GM12878 (cell line): ENCODE measurements around the gene THSD4. TPM values are rescaled to one million over a fixed set of nuclear protein-coding genes. Genes with fewer than 3 reads are reported as not detected.

Source experiments
- ATAC-seq: fragments of 200-7000 bp; cut with Tn5 transposase; 3 replicates; pipeline ENCODE4 v1.9.1; 2020; ENCODE audit warnings: mild to moderate bottlenecking, moderate library complexity
- BruUV-seq: library from RNA; stranded (reverse); fragments of 400-500 nt; replicated peaks from 2 replicates; lab custom pipeline; 2021; lab: Mats Ljungman, UMichigan
- CTCF ChIA-PET: fragments of 300-600 bp; sonication (Branson Sonifier 250); formaldehyde crosslinking; extraction: SDS; loops from one replicate; lab custom pipeline; 2021; ENCODE audit warnings: inconsistent platforms; lab: Yijun Ruan, JAX
- POLR2A ChIA-PET: fragments of 350-600 bp; formaldehyde crosslinking; extraction: SDS; loops from one replicate; lab custom pipeline; 2021; ENCODE audit warnings: inconsistent platforms; lab: Charles Lee
- RAD21 ChIA-PET: fragments of 300-600 bp; sonication (Branson Sonifier 250); formaldehyde crosslinking; loops from one replicate; lab custom pipeline; 2023; ENCODE audit warnings: antibody characterized with exemption; ENCODE audit not compliant: unreplicated experiment; lab: Charles Lee
- SMC1A ChIA-PET: fragments of 300-600 bp; sonication (Branson Sonifier 250); formaldehyde crosslinking; loops from one replicate; lab custom pipeline; 2023; ENCODE audit not compliant: unreplicated experiment, uncharacterized antibody; lab: Charles Lee
- DNase-seq: peaks from one replicate; pipeline ENCODE4 v3.0.0-alpha.2; 2011; ENCODE audit warnings: low read depth, low spot score
- FAIRE-seq: peaks from 3 replicates; lab custom pipeline; 2011; peaks lifted over from hg19 to GRCh38; lab: Jason Lieb, UNC
- H2AFZ ChIP-seq: 2 replicates; pipeline ENCODE4 v1.6.0; 2011; ENCODE audit warnings: low read depth, low read length, control low read depth; ENCODE audit not compliant: control insufficient read depth
- H3K27ac ChIP-seq: 2 replicates; pipeline ENCODE4 v1.5.1; 2011; ENCODE audit warnings: control low read depth; ENCODE audit not compliant: control insufficient read depth, insufficient read depth
- H3K27me3 ChIP-seq, 2 experiments: replicated peaks in 1 of 2; 2 replicates each; pipeline versions ENCODE4 v1.6.0 to v1.6.1; 2011; ENCODE audit warnings: low read length in 1 of 2; ENCODE audit not compliant: control insufficient read depth in 2 of 2, insufficient read depth in 2 of 2
- H3K36me3 ChIP-seq, 2 experiments: 2 replicates each; pipeline ENCODE4 v1.5.1; 2011; ENCODE audit warnings: low read length in 1 of 2; ENCODE audit not compliant: control insufficient read depth in 2 of 2, insufficient read depth in 2 of 2
- H3K4me1 ChIP-seq: 2 replicates; pipeline ENCODE4 v1.6.1; 2011; ENCODE audit warnings: mild to moderate bottlenecking, low read length, moderate library complexity, mixed read lengths; ENCODE audit not compliant: control insufficient read depth, insufficient read depth
- H3K4me2 ChIP-seq: 2 replicates; pipeline ENCODE4 v1.6.0; 2011; ENCODE audit warnings: control low read depth; ENCODE audit not compliant: control insufficient read depth, insufficient read depth
- H3K4me3 ChIP-seq: fragments of 200-600 bp; sonication (generic); 2 replicates; pipeline ENCODE4 v1.5.1; 2016
- H3K79me2 ChIP-seq: 2 replicates; pipeline ENCODE4 v1.6.0; 2011; ENCODE audit warnings: low read length; ENCODE audit not compliant: control insufficient read depth, insufficient read depth
- H3K9ac ChIP-seq: 2 replicates; pipeline ENCODE4 v1.8.0; 2011; ENCODE audit warnings: low read length, control low read depth, mixed read lengths; ENCODE audit not compliant: control insufficient read depth, insufficient read depth
- H3K9me3 ChIP-seq: replicated peaks from 3 replicates; pipeline ENCODE4 v1.5.1; 2011; ENCODE audit warnings: mild to moderate bottlenecking, low read length; ENCODE audit not compliant: control insufficient read depth, insufficient read depth
- H4K20me1 ChIP-seq: 2 replicates; pipeline ENCODE4 v1.6.0; 2011; ENCODE audit not compliant: control insufficient read depth, insufficient read depth
- GATAD2B ChIP-seq: fragments of 450-650 bp; conservative IDR thresholded peaks from 2 replicates; pipeline ENCODE4 v1.6.1; 2017; ENCODE audit warnings: low read depth, mild to moderate bottlenecking, moderate library complexity
- PAX5 ChIP-seq: IDR thresholded peaks from 2 replicates; pipeline ENCODE4 v1.6.1; 2011; ENCODE audit warnings: low read depth, low read length, borderline replicate concordance
- RELB ChIP-seq: fragments of 450-650 bp; IDR thresholded peaks from 2 replicates; pipeline ENCODE4 v1.6.1; 2017; ENCODE audit warnings: low read depth, mild to moderate bottlenecking, moderate library complexity
- SIN3A ChIP-seq: IDR thresholded peaks from 2 replicates; pipeline ENCODE4 v1.6.1; 2012; ENCODE audit warnings: low read depth, low read length, improper control_type of control experiment
- SREBF1 ChIP-seq: IDR thresholded peaks from 2 replicates; pipeline ENCODE4 v1.6.1; 2012; ENCODE audit warnings: mild to moderate bottlenecking, low read length
- YY1 ChIP-seq: IDR thresholded peaks from 2 replicates; pipeline ENCODE4 v1.6.1; 2011; ENCODE audit warnings: low read depth, mild to moderate bottlenecking, low read length
- ZNF384 ChIP-seq: IDR thresholded peaks from 2 replicates; pipeline ENCODE4 v1.6.1; 2012; ENCODE audit warnings: low read depth, mild to moderate bottlenecking, low read length, improper control_type of control experiment, borderline replicate concordance
- ZNF622 ChIP-seq: fragments of 450-650 bp; IDR thresholded peaks from 2 replicates; pipeline ENCODE4 v1.6.1; 2017; ENCODE audit warnings: mild to moderate bottlenecking, inconsistent platforms
- WGBS: methylation state at CpG from one replicate; pipeline ENCODE4 v1.1.6; 2016; ENCODE audit warnings: low lambda C conversion rate; ENCODE audit not compliant: insufficient replicate concordance, insufficient coverage; ENCODE audit errors: missing lambda C conversion rate; 5-methylcytosine and 5-hydroxymethylcytosine counted together
- in situ Hi-C: fragments of 300-500 bp; cut with MboI; formaldehyde crosslinking; loops from 9 replicates; pipeline ENCODE4 v1.14.3; 2018; ENCODE audit warnings: mixed read lengths
- intact Hi-C: fragments of 100-400 bp; cut with micrococcal nuclease; formaldehyde crosslinking; loops from one replicate; pipeline ENCODE4 v1.14.2; 2022; ENCODE audit not compliant: unreplicated experiment
- polyA plus RNA-seq, 11 experiments: library from polyadenylated mRNA; depleted of rRNA in 4 of 11; unstranded in 6 of 11; stranded (reverse) in 5 of 11; fragments of >200 nt; fragmentation: Nextera tagmentation in 4 of 11; fragmentation: Illumina TruSeq in 1 of 11; extraction: Ambion mirVana in 4 of 11; extraction: Trizol in 1 of 11; gene quantifications; 1 replicate in 1 of 11; 2 replicates in 10 of 11; pipeline versions ENCODE4 v1.2.1 to v1.2.3, GENCODE V29; 2011 to 2016; ENCODE audit warnings: inconsistent platforms in 2 of 11, missing spikeins in 2 of 11, low read depth in 1 of 11
- total RNA-seq, 4 experiments: library from RNA; depleted of rRNA in 3 of 4; stranded (reverse); fragments of >200 nt in 3 of 4; fragmentation: Illumina TruSeq in 1 of 4; extraction: Trizol in 1 of 4; gene quantifications; 2 replicates each; pipeline versions ENCODE4 v1.2.1 to v1.2.3, GENCODE V29; 2013 to 2021
- TF ChIP-seq, protein P1 (sequence below): IDR thresholded peaks from 2 replicates; pipeline ENCODE4 v1.6.1; 2011; ENCODE audit warnings: low read depth, low read length, improper control_type of control experiment, borderline replicate concordance

THSD4 gene
- total and polyA plus RNA-seq, 10 of the 15 experiments (the other 5 are each of a cell fraction or from before 2014, with no cell fraction given): 0.04 to 0.13 (median 0.05) TPM; not detected in 7

GRCh38 chr15:71549697-71550096 is 434.4 kb downstream of the THSD4 start:
- ATAC-seq: no peak

DNA sequence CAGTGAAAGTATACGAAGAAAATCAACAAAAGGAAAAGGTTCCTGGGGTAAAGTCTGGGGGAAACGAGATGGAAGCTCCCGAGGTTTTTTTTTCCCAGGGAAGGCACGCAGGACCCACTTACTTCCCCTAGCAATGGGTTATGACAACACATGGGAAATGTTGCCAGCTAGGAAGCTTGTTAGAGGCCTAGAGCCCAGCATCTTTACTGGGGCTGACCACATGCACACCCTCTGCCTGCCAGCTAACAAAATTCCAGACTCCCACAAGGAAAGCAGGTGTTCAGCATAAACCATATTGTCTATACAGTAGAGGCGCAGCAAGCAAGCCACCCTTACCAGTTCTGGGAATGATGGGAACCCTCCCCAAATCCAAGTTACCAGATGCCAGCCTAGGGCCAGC is 436.3 kb downstream of the THSD4 start:
- RAD21 ChIA-PET: no interaction called here
- POLR2A ChIA-PET: no interaction called here
- Histone ChIP-seq H3K27ac (no peak overlapping the region), H2AFZ (no peak overlapping the region), H3K4me3 (no peak overlapping the region), H3K4me1 (no peaks in the 10 kb centered on the region), H4K20me1 (no peaks in the 10 kb centered on the region), H3K36me3 (no peaks in the 10 kb centered on the region), H3K4me2 (no peak overlapping the region), H3K9ac (no peak overlapping the region), H3K27me3 (0 out of 4 replicates have a peak, but pooled peaks cover 0 to 1% of the 10 kb centered on the region in 2 experiments), H3K79me2 (no peaks in the 10 kb centered on the region), H3K9me3 (no peaks in the 10 kb centered on the region)
- intact Hi-C loops: no loop called here
- DNase-seq (no peak), ATAC-seq (no peak), FAIRE-seq (no peak)
- 0% methylated on average over 5 of the region's 5 CpGs for WGBS
- BruUV-seq: no TSS peak
- CTCF ChIA-PET: no interaction called here
- no peak for TF ChIP-seq RELB
- no peak for TF ChIP-seq PAX5
- in situ Hi-C loops: no loop called here
- SMC1A ChIA-PET: no interaction called here

More at GRCh38 chr15:71549697-71550096, 434.4 kb downstream of the THSD4 start:
- H2AFZ ChIP-seq: no peak overlapping the region
- H3K4me1 ChIP-seq: no peaks in the 10 kb centered on the region
- DNase-seq (no peak), FAIRE-seq (no peak)
- no peaks in the 10 kb centered on the region for H3K9me3 ChIP-seq
- no peak overlapping the region for H3K4me3 ChIP-seq
- BruUV-seq: no TSS peak
- ChIA-PET CTCF (no interaction called here), POLR2A (no interaction called here), SMC1A (no interaction called here), RAD21 (no interaction called here)
- no peaks in the 10 kb centered on the region for H3K79me2 ChIP-seq
- H3K9ac ChIP-seq: no peak overlapping the region
- H3K27ac ChIP-seq: no peak overlapping the region
- no peaks in the 10 kb centered on the region for H3K36me3 ChIP-seq
- 45% methylated on average over 5 of the region's 5 CpGs for WGBS
- intact Hi-C loops: no loop called here
- in situ Hi-C loops: no loop called here
- no peak for TF ChIP-seq SREBF1
- no peak for TF ChIP-seq SIN3A
- TF ChIP-seq GATAD2B: no peak
- TF ChIP-seq, protein P1, sequence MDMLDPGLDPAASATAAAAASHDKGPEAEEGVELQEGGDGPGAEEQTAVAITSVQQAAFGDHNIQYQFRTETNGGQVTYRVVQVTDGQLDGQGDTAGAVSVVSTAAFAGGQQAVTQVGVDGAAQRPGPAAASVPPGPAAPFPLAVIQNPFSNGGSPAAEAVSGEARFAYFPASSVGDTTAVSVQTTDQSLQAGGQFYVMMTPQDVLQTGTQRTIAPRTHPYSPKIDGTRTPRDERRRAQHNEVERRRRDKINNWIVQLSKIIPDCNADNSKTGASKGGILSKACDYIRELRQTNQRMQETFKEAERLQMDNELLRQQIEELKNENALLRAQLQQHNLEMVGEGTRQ: no peak
- no peak for TF ChIP-seq ZNF384
- TF ChIP-seq ZNF622: no peak
- no peak for TF ChIP-seq YY1
- no peak overlapping the region for H3K4me2 ChIP-seq
- H3K27me3 ChIP-seq: 0 out of 4 replicates have a peak, but pooled peaks cover 0 to 1% of the 10 kb centered on the region in 2 experiments
- H4K20me1 ChIP-seq: no peaks in the 10 kb centered on the region
